ENCODE measurements around the gene AMIGO3.
"Not testable (repeated sequence)": the region's sequence is repeated elsewhere in the genome, so short reads cannot be mapped to it uniquely, and the experiment has no call there.

Gene AMIGO3

DNA sequence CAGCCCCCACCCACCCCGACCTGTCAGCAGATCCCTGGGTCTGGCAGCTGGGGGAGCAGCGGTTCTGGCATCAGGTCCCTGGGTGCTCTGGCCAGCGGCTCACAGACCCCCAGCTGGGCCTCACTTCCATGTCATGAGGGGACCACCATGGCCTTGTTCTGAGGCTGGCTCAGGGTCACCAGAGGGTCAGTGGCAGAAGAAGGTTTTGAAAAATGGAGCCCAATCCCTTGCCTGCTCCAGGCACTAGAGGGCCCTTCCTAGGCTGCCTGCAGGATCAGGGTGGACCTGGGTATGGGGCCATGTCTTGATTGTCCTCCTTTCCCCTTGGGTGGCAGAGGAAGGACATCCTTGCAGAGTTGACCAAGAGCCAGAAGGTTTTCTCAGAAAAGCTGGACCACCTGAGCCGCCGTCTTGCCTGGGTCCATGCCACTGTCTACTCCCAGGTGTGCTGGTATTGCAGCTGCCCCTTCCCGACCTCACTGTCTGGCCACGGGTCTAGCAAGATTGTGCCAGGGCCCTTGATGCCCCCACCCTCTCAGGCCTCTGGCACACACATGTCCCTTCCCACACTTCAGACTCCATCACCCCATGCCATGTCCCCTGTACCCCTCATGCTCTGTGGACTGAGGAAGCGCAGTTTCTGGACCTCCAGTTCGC lies 12.9 kb downstream of the AMIGO3 start:
- DNase-seq = no peak

DNA sequence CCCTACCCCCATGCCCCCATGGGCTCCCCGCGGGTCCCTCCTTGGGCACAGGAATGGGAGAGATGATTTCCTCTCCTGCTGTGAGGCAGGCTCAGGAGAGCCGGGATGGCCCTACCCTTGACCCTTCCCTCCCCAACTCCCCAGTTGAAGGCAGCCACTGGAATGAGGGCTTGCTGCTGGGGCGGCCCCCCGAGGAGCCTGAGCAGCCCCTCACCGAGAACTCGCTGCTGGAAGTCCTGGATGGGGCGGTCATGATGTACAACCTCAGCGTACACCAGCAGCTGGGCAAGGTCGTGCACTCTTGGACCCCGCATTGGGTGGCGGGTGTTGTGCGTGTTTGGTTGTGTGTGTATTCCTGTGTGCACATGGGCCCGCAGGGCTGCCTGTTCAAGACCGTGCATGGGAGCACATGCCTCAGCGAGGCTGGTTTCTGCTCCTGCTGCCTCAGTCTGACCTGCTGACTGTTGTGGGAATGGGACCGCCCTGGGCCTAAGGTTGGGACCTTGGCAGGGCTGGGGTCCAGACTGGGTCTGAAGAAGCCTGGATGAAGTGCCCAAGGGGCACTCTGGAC lies 14.0 kb downstream of the AMIGO3 start:
- DNase-seq = no peak

DNA sequence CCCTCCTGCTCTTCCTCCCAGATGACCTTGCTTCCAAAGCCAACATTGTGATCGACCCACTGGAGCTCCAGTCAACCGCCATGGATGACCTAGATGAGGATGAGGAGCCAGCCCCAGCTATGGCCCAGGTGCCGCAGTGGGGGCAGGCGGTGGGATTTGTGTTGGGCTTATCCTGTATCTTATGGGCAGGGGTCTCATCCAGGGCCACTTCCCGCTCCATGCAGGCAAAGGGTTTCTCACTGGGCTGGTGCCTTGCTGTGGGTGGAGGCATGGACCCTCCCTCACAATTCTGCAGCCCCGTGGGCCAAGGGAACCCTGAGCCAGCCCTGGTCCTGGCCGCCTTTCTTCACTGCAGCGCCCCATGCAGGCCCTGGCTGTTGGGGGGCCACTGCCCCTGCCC lies 14.9 kb downstream of the AMIGO3 start:
- DNase-seq = no peak

DNA sequence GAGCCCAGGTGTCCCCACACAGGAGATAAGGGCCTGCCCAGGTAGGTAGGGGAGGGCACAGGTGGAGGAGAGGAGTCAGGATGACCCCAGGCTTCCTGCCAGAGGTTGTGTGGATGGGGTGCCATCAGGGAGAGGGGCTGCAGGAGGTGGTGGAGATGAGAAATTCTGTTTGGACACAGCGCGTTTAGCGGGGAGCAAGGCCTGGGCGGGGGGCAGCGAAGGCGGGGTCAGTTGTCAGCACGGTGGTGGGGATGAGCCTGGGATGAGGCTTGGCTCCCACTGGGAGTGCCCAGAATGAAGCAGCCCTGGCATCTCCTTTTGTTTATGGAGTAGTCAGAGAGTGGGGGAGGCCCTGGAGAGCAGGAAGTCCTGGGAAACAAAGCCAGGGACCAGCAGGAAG lies 15.5 kb downstream of the AMIGO3 start:
- DNase-seq = no peak

DNA sequence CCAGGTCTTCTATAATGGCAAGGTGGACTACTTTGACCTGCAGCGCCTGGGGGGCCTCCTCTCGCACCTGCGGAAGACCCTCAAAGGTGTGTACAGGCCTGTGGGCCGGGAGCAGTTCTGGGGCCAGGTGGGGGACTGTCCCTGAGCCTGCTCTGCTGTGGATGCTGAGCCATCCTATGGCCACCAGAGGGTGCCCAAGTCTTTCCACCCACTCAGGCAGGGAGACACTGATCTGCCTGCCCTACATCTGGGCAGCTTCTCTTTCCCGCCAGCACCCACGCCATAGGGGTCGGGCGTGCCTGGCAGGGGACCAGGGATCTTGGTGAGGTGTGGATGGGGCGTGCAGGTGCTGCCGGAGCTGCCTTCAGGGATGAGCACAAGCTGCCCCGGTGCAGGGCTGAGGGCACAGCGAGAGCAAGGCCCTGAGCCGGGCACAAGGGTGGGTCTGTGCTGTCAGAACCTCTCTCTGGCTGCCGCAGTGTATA lies 16.0 kb downstream of the AMIGO3 start:
- peak; percentile 69 for DNase-seq

DNA sequence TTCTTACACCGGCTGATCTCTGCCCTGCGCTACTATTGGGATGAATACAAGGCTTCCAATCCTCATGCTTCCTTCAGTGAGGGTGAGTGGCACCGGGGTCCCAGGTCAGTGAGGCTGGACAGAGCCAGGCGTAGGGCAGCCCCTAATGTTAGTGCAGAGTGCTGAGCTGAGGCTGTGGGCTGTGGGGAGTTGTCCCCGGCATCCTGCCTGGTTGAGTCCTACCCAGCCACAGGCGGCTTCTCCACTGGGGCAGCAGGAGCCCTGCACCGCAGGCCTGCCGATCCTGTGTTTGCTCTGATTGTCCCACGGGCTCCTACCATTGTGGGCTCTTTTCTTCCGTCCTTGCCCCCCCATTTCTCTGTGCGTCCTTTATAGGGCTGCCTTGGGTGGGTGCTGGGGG lies 16.8 kb downstream of the AMIGO3 start:
- no peak for DNase-seq

DNA sequence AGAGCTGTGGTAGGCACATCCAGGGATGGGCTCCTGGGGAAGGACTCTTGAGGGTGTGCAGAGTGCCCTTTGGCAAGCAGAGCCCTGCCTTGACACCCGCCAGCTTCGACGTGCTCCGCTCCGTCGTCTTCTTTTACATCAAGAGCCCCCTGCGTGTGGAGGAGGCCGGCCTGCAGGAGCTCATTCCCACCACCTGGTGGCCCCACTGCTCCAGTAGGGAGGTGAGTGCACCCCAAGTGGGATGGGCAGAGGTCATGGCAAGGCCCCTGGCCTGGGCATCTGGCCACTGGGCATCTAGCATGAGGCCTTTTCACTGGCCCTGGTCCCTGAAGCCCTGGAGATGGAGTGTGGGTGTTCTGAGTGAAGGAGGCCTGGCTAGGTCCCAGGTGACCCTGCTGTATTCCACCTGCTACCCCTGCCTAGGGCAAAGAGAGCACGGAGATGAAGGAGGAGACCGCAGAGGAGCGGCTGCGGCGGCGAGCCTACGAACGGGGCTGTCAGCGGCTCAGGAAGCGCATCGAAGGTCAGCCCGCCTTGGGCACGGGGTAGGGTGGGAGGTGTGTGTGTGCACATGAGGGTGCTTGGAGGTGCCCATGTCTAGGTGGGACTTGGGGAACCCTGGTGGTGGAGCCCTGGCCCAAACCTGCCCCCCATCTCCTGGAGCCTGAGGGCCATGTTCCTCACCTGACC lies 18.0 kb downstream of the AMIGO3 start:
- DNase-seq = no peak

DNA sequence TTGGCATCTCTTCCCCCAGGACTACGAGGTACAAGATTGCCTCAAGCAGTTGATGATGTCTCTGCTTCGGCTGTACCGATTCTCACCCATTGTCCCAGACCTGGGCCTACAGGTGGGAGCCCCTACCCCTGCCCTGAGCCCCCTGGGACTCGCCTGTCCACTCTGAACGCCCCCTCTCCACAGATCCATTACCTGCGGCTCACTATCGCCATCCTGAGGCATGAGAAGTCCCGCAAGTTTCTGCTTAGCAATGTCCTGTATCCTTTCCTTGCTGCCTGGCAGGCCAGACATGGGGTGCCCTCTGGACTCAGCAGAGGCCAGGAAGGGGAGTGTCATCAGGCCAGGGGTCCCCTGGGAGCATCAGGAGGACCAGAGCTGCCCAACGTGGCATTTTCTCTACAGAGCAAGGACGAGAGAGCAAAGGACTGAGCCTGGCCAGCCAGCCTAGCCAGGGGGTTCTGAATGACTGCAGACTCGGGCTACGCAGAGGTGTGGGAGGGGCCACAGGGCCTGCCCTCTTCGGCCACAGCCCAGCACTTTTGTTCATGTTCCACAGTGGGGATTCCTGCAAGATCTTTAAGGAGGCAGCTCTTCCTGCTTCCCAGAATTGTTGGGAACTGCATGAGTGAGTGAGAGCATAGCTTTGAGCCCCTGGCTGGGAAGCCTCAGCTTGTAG lies 18.9 kb downstream of the AMIGO3 start:
- no peak for DNase-seq

DNA sequence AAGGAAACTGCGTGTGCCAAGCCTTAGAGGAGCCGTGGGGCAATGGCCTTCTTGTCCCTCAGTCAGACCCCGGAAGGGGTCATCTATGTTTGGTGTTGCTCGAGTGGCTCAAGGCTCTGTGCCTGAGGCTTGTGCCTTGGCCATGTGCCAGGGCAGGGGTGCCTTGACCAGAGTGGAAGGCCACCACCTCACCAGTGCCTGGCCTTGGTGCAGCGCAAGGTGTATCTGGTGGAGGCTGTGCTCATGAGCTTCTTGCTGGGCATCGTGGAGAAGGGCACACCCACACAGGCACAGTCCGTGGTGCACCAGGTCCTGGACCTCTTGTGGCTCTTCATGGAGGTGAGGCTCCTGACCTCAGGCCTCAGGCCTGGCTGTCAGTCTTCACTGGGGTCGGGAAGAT lies 19.5 kb downstream of the AMIGO3 start:
- no peak for DNase-seq

DNA sequence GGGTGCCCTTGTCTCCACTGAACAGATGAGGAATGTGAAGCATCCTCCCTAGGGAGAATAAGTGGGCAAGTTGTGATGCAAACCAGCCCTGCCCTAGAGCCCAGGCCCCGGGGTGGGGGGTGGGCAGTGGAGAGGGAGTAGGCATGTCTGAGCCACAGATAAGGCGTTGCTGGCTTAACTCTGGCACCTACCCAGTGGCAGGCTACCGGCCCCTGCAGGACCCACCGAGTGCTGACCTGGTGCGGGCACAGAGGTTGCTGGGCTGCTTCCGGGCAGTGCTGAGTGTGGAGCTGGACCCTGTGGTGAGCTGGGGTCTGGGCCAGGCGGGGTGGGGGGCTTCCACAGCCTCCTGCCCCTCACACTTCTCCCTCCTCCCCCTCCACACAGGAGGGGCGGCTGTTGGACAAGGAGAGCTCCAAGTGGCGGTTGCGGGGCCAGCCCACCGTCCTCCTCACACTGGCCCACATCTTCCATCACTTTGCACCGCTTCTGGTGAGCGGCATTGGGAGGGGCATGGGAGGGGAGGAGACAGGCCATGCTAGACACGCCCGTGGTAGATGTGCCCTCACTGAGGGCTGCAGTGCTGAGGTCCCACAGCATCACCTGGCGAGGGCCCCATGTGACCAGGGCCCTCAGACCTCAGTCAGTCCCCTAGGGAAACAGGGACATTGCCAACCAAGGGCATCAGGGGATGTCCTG lies 20.1 kb downstream of the AMIGO3 start:
- DNase-seq = no peak

DNA sequence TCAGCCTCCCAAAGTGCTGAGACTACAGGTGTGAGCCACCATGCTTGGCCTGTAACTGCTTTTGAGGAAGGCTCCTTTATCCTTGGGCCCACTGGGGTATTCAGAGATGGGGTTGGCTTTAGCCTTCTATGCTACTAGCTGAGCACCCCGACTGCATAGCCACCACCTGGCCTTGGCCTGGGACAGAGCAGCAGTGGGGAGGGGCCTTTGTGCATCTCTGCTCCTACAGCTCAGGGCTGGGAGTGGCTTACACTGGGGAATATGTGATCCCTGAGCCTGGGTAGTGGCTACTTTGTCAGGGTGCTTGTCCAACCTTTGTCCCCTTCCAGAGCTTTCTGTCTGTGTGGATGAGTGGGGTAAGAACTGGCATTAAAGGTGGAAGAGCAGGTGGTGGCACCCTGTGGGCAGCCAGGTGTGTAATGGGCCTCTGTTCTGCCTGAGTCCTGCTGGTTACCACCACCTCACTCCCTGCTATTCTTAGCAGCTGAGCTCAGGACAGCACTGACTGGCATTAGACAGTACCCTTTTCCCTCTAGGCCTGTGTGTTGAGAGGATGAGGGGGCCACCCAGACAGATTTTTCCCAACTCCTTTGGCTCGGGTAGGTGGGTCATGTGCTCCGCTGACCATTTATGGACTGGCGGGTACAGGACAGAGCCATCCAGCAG lies 24.0 kb downstream of the AMIGO3 start:
- not testable (repeated sequence) for DNase-seq

DNA sequence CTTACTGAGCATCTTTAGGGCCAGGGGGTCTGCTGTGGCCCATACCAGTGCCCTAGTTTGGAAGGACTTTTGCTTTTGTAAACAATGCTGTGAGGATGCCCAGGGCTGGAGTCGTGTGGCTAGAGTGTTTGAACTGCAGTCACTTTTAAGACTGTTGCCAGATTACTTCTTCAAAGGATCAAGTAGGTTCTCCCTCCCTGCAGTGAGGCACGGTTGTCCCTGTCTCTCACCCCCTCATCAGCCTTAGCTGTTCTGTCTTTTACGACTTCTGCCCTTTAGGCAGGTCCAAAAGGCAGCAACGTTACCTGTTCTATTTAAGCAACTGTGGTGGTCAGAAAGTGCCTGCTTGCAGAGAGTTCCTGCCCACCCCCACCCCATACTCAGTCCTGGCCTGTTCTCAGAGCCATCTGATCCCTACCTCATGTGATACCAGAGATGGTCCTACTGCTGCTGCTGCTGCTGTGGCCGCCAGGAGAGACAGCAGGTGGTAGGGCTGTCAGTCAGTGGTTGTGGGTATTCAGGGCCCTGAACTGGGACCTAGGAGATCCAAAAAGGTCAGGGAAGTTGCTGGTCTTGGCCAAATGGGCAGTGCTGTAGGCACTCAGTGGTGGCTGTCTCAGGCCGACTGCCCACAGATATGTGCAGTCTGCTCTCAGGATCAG lies 24.9 kb downstream of the AMIGO3 start:
- not testable (repeated sequence) for DNase-seq

DNA sequence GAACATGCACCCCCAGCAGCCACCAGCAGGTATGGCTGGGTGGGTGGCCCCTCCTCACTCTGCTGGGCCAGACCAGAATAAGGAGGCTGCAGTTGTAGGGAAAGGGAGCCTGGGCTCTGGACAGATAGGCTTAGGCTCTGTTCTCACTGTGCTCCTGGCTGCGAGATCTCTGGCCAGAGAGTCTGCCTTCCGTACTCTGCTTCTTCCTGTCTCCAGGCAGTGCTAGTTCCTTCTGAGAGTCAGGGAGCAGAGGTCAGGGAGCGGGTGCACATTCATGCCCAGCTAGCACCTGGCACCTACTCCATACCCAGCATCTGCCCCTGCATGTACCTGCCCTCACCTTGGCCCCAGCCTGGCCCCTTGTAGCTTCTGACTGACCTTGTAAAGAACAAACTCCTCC lies 28.0 kb downstream of the AMIGO3 start:
- not testable (repeated sequence) for DNase-seq

DNA sequence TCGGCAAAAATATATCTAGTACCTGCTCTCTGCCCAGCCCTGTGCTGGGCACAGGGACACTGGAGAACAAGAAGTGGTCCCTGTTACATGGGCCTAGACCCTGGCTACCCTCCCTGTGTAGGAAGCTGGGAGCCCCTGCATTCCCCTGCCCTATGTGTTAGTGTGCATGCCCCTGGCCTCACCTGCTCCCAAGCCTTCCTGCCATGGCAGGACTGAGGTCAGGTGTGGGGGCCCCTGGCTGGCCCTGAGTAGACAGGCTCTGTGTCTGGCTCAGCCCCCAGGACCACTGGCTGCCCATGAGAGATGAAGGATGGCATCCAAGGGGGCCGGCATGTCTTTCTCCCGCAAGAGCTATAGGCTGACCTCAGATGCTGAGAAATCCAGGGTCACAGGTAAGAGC lies 28.6 kb downstream of the AMIGO3 start:
- not testable (repeated sequence) for DNase-seq

DNA sequence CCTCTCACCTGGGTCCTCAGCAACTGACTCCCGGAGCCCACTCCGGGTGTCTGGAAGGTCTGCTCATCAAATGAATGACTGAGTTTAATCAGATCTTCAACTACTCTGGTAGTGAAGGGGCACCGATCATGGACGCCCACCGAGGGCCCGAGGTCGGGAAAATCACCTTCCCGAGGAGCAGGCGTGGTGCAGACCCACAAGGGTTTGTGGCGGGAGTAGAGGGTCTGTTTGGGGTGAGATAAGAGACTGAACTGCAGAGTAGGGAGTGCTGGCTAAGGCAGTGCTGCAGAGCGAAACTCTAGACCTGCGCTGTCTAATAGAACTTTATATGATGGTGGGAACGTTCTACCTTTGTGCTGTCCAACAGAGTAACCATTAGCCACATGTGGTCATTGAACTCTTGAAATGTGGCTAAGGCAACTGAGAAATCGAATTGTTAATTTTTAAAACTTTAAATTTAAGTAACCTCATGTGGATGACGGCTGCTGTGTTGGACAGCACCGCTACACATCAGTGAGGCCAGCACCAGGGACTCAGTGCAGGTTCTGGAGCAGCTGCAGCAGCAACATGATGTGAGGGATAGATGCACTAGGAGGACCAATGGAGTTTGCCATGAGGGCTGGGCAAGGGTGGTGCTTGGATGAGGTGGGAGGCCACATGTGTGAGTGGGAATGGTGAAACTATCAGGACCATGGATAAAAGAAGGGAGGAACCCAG lies 29.4 kb downstream of the AMIGO3 start:
- DNase-seq = not testable (repeated sequence)

DNA sequence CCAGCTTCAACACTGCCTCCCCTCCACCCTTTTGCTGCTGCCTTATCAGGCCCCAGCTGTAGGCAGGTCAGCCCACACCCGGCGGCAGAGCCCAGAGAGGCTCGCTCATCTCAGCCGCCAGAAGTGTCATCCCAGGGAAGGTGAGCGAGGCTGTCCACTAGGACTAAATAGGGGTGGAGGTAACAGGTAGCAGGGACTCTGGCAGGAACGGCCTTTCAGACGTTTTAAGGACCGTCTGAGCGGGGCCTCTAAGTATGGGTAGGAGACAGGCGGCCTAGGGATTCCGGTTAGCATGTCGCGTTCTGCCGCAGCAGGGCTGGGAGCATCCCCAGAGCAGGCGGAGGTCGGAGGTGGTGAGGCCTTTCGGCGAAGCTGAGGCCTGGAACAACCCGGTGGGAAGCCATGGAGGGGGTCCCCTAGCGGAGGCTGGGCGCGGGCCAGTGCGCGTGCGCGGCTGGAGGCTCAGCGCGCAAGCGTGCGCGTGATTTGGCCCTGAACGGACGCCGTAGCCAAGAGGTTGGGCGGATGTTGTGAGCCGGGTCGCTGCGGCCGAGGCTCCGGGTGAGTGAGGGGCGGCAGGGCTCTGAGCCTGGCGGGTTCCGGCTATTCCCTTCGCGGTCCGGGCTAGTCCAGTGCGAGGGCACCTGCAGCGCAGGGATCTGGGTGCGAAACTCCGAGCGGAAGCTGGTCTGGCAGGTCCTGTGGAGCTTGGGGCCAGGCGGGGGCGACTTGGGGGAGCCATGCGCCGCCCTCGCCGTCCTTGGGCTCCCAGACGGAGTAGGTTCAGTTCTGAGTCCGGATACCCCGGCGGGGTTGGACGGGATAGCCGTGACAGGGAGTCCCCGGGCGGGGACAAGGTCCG lies 30.2 kb downstream of the AMIGO3 start, which contains the start of the genes MST1 and RNF123:
Gene MST1 (minus strand): TSS at position 429 of the 862 bp plus-strand sequence. CDS start 783 bp downstream, outside the sequence.
Gene RNF123 (plus strand): TSS at position 512 of the 862 bp plus-strand sequence. CDS start 1,609 bp downstream, outside the sequence.
- DNase-seq = peak; percentile 95

DNA sequence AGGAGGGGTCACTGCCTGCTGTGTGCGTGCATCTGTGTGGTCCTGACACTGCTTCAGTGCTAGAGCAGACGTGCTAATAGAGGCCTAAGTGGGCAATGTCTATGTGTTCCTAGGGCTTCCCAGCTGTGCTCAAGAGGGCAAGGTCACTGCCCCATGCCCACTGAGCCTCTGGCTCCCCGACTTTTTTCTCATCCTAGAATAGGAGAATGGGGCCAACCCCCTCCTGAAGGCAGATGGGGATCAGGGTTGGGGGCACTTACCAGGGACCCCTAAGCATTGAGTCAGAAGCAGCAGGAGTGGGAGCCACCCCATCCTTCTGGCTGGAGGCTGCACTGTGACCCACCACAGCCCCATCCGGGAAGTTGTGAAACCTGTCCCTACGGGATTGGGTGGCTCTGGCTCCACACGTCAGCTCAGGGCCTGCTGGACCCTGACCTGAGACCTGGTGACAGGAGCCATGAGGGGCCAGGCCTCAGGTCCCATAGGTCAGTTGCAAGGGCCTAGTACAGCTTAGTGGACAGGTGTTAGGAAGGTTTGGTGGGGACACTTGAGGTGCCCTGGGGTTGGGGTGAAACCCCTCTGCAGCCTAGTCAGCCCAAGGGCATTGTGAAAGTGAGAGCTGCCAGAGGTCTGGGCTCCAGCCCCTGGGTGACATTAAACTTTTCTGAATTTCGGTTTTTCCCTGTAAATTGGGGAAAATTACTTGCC lies 31.0 kb downstream of the AMIGO3 start:
- not testable (repeated sequence) for DNase-seq

DNA sequence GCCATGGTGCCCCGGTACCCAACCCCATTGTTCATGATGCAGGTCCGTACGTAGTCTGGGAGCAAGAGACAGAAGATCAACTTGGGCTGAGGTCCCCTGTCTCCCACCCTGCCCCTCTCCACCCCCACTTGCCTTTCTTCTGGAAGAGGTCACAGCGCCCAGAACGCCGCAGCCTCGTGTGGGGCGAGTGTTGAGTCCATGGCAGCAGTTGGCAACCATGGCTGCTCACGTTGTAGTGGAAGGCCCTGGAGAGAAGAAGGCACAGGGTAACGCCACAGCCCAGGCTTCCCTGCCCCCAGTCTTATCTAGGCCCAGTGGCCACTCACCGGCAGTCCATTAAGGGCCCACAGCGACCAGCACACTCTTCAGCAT lies 32.1 kb downstream of the AMIGO3 start:
- not testable (repeated sequence) for DNase-seq

DNA sequence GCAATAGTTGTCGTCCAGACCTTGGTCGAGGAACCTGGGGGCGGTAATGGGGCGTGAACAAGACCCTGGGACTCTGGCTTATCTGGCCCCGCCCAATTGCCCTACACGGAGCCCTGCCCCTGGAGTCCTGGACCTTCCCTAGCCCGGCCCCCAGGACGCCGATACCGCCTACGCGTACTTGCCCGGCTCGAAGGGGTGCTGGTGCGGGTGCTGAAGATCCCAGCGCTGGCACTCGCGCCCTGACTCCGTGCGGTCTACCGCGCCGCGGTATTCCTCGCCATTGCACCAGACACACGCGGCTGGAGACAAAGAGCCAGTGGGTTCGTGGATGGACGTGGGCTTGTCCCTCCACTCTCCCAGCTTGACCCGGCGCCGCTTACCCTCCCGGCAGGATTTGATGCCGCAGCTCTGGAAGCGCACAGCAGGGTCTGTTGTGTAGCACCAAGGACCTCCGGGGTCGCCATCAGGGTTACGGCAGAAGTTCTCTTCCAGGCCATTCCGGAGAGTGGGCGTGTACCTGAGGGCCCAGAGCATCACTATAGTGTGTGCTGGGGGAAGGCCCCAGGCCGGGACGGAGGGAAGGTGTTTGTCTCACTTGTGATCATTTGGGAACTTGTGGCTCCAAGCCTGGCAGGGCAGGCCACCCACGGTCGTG lies 32.6 kb downstream of the AMIGO3 start:
- DNase-seq = peak; percentile 53

Measured in activated T-cell treated with anti-CD3 and anti-CD28 coated beads, Interleukin-2, amount 50 U/mL, for 1 hour (primary cell).